Neutrophil (primary cell): ENCODE results near the gene RIMKLA.
A peak's percentile ranks its signal among the peaks of the same experiment; 100 is the strongest.

Experiments
- H3K27ac ChIP-seq: fragments of 200-600 bp; sonication (generic); 2 replicates; pipeline ENCODE4 v1.5.1; 2016; ENCODE audit warnings: mild to moderate bottlenecking, moderate library complexity
- H3K27me3 ChIP-seq: fragments of 200-600 bp; sonication (generic); 2 replicates; pipeline ENCODE4 v1.6.0; 2016; ENCODE audit warnings: mild to moderate bottlenecking
- H3K36me3 ChIP-seq: fragments of 200-600 bp; sonication (generic); 2 replicates; pipeline ENCODE4 v1.5.1; 2017
- H3K4me1 ChIP-seq, 2 experiments: fragments of 200-600 bp in 1 of 2; sonication (generic) in 1 of 2; 1 replicate in 1 of 2; 2 replicates in 1 of 2; pipeline versions ENCODE4 v1.5.1 to v1.6.1; 2013 to 2016; ENCODE audit warnings: low read depth in 1 of 2, low read length in 1 of 2, mild to moderate bottlenecking in 1 of 2, moderate library complexity in 1 of 2; ENCODE audit not compliant: control insufficient read depth in 1 of 2, insufficient read depth in 1 of 2
- H3K4me3 ChIP-seq, 2 experiments: fragments of 200-600 bp in 1 of 2; sonication (generic) in 1 of 2; 1 replicate in 1 of 2; 2 replicates in 1 of 2; pipeline ENCODE4 v1.5.1; 2013 to 2016; ENCODE audit warnings: low read depth in 1 of 2, low read length in 1 of 2, mild to moderate bottlenecking in 1 of 2, moderate library complexity in 1 of 2
- H3K9me3 ChIP-seq: fragments of 200-600 bp; sonication (generic); 2 replicates; pipeline ENCODE4 v1.5.1; 2016
- CTCF ChIP-seq: fragments of 200-600 bp; sonication (generic); IDR thresholded peaks from 2 replicates; pipeline ENCODE4 v1.5.1; 2016; ENCODE audit warnings: antibody characterized with exemption

Gene RIMKLA

GRCh38 chr1:42335809-42336518 lies 44.6 kb upstream of the RIMKLA start:
- no peak for TF ChIP-seq CTCF
- no peaks in the 10 kb centered on the region for H3K9me3 ChIP-seq
- peaks cover 17 to 18% of the 10 kb centered on the region in 2 experiments for H3K4me1 ChIP-seq

GRCh38 chr1:42336978-42337377 lies 43.6 kb upstream of the RIMKLA start:
- H3K4me1 ChIP-seq, result peaks cover 17 to 18% of the 10 kb centered on the region in 2 experiments
- no peaks in the 10 kb centered on the region for H3K9me3 ChIP-seq
- no peak for TF ChIP-seq CTCF
- H3K27me3 ChIP-seq, result peaks cover 7% of the 10 kb centered on the region
- no peak overlapping the region for H3K27ac ChIP-seq
- H3K4me3 ChIP-seq, result no peak overlapping the region
- no peaks in the 10 kb centered on the region for H3K36me3 ChIP-seq

More at GRCh38 chr1:42335809-42336518, 44.6 kb upstream of the RIMKLA start:
- peak overlapping the region; percentile 79 to 84 for H3K4me3 ChIP-seq
- H3K36me3 ChIP-seq, result no peaks in the 10 kb centered on the region
- H3K27ac ChIP-seq, result no peak overlapping the region
- peaks cover 7% of the 10 kb centered on the region for H3K27me3 ChIP-seq

- Histone ChIP-seq H3K27me3 (peaks cover 7% of the 10 kb centered on the region), H3K27ac (no peak overlapping the region), H3K4me3 (no peak overlapping the region), H3K36me3 (no peaks in the 10 kb centered on the region), H3K9me3 (no peaks in the 10 kb centered on the region), H3K4me1 (peaks cover 5 to 6% of the 10 kb centered on the region in 2 experiments)
- no peak for TF ChIP-seq CTCF
Observed at GRCh38 chr1:42340093-42340492, 40.5 kb upstream of the RIMKLA start.

GRCh38 chr1:42340901-42341300 lies 39.7 kb upstream of the RIMKLA start:
- no peaks in the 10 kb centered on the region for H3K9me3 ChIP-seq

GRCh38 chr1:42343049-42343448 lies 37.5 kb upstream of the RIMKLA start:
- Histone ChIP-seq H3K4me1 (no peaks in the 10 kb centered on the region), H3K36me3 (no peaks in the 10 kb centered on the region), H3K9me3 (no peaks in the 10 kb centered on the region), H3K27ac (no peak overlapping the region), H3K4me3 (no peak overlapping the region), H3K27me3 (peaks cover 7% of the 10 kb centered on the region)
- TF ChIP-seq CTCF, result no peak

More at GRCh38 chr1:42340901-42341300, 39.7 kb upstream of the RIMKLA start:
- H3K27ac ChIP-seq, result no peak overlapping the region
- peaks cover 7% of the 10 kb centered on the region for H3K27me3 ChIP-seq
- no peaks in the 10 kb centered on the region for H3K36me3 ChIP-seq
- peaks cover 2% of the 10 kb centered on the region in 2 experiments for H3K4me1 ChIP-seq
- no peak for TF ChIP-seq CTCF
- H3K4me3 ChIP-seq, result no peak overlapping the region
